Sciatic nerve (tissue), 2 donors: Measurements from ENCODE around the gene CDH13. TPM values are rescaled to one million over a fixed set of nuclear protein-coding genes. Genes with fewer than 3 reads are reported as not detected.

Source experiments
- ATAC-seq: fragments of 200-7000 bp; cut with Tn5 transposase; one replicate; pipeline ENCODE4 v1.9.1; 2020; ENCODE audit warnings: mild to moderate bottlenecking, moderate library complexity
- DNase-seq: peaks from one replicate; pipeline ENCODE4 v3.0.0-alpha.2; 2020; ENCODE audit warnings: low spot score
- intact Hi-C: fragments of 100-400 bp; cut with DNase I; formaldehyde crosslinking; loops from one replicate; pipeline ENCODE4 v1.14.2; 2022
- total RNA-seq: library from RNA; stranded (reverse); fragmentation: NEBNext Ultra II Directional; extraction: Animal tissue kit (Norgen Biotek cat#: 25700); gene quantifications from one replicate; pipeline ENCODE4 v1.2.1, GENCODE V29; 2021
- donor health status: DM: no; HTN: no; CAD: no.
- donor health status: DM: no; HTN: no; CAD: no.

CDH13 gene
- total RNA-seq, 1 donor from 2014 or later, result 7.5 TPM

DNA sequence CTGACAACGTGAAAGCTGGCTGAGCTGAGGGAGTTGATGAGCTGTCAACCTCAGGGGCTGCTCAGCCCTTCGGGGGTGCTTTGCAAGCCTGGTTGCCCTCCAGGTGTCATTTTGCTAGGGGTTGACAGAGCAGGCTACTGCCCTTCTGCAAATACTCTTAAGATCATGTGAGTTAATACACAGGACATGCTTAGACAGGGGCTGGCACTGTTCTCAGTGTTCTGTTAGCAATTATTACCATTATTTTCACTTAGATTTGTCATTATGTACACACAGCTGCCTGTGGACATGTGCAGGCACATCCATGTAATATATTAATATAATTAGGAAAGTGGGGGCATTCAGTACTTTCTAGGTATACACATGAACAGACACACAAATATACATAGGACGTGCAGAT, 626.8 kb downstream of the CDH13 start:
- intact Hi-C loops, result no loop called here
- ATAC-seq (no peak), DNase-seq (no peak)

DNA sequence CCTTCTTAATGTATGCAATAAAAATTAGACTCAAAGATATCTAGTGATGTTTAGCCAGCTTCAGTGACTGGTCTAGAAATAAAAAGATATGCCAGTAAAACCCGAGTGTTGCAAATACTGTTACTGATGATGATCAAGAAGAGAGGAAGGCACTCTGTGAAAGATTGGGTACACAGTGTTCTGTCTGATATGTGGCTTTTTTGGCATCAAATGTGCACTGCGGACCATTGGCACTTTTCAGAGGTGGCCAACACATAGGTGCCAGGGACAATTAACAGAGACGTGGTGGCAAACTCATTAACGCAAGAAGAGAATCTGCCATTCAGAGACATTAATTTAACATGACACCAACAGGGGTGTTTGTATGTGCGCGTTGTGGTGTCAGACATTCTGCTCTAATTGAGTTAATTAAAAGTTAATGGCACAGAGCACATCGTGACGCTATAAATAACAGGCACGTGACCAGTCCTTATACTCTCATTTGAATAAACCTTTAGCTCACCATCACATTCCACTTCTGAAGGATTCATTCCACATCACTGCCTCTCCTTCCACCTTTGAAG, 631.7 kb downstream of the CDH13 start:
- DNase-seq (no peak), ATAC-seq (no peak)
- intact Hi-C loops, result no loop called here

DNA sequence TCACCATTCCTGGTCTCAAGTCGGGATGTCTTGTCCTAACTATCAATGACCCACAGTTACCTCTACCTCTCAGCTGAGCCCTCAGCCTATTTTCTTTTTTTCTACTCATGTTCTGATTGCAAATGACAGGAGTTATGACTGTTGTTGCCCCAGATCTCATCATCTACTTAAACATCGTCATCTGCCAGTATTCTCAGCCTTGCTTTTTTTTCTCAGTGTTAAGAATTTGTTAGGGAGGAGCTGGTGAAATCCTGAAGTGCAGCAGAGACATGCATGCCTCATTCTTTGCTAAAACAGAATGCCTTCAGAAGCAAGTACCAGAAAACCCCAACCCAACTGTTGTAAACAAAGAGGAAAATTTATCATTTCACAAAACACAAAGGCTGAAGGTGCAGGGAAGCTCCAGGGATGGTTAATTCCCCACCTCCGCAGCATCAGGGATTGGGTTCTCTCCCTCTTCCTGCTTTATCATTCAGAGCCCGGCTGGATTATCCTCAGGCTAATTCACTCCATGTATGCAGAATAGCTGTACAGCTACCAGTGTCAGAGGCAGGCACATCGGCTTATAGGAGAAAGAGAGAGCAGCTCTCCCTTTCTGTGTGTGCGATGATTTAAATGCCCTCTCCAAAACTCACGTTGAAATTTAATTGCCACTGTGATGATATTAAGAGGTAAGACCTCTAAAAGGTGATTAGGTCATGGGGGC, 640.2 kb downstream of the CDH13 start:
- ATAC-seq, result no peak
- no peak for DNase-seq
- intact Hi-C loops, result no loop called here

DNA sequence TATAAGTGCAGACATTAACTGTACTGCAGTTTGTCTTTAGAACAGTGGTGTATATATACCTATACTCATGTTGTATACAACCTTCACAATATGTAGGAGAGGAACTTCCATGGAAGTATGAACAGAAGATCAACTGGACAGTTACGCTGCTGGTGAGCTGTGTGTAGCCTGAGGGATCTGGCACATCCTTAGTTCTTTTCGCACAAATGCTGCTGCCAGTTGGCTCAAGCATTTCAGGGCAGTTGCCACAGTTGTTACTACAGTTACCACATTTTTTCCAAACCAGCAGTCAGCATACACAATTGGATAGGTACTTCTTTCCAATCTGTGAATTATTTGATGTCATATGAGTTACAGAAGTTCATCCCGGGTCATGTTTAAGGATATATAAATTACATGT, 641.4 kb downstream of the CDH13 start:
- ATAC-seq (no peak), DNase-seq (no peak)
- intact Hi-C loops, result no loop called here

DNA sequence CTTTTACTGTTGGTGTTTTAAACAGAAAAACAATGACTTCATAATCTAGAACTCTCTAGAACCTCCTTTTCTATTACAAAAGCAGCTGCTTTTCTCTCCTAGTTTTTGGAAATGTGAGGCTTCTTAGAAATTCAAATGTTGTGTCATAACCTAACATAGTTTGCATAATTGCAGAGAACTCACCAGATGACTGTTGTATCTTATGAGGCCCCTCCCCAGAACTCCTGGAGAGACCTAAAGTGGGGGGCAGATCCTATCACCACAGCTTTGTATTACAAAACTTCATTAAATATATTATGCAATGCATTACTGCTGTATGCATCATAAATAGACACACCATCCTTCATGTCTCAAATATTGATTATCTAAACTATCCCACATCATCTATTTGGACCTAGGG, 642.3 kb downstream of the CDH13 start:
- ATAC-seq, result no peak
- no peak for DNase-seq
- intact Hi-C loops, result no loop called here

DNA sequence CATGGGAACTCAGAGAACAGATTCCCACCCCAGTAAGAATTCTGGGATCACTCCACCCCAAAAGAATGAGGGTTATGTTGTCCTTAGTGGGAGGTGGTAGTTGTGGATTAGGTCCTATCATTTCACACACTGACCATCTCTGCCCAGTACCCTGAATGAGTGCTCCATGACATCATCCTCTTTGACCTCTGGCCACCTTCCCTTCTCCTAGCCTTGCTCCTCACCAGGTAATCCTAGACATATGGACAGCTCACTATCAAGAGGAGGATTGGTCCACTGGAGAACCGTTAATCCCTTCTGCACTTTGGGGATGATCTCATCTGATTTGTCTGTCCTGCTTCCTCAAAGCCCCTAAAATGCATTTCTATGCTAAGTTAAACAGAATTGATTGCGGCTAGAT, 642.8 kb downstream of the CDH13 start:
- ATAC-seq (no peak), DNase-seq (no peak)
- intact Hi-C loops, result no loop called here

DNA sequence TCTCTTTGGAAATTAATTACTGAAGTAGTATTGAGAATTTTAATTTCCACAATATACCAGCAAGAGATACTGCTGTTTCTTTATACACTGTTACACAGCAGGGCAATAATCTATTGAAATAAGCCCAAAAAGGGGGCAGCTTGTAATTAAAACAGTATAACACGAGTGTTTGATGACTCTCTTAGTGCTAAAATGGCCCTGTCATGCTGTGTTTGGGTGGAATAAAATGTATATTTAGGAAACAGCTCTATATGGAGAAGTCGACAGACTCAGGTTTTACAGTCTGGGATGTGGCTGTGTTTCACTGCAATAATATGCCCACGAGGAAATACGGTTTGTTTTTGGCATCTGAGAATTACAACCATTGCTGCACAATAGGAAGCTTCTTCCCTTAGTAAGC, 643.3 kb downstream of the CDH13 start:
- no peak for ATAC-seq
- intact Hi-C loops, result no loop called here
- no peak for DNase-seq

DNA sequence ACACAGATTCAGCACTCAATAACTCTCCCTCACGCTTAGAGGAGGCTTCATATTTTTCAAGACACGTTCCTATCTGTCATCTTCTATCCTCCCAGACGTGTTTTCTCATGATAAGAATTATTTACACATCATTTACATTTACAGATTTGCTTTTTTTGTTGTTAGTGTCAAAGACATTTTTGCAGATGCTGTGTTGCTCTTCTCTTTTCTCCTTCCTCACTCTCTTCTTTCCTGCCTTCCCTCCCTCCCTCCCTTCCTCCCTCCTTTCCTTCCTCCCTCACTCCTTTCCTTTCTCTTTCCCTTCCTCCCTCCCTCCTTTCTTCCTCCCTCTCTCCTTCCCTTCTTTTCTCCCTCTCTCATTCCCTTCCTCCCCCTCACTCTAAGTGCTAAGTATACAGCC, 643.9 kb downstream of the CDH13 start:
- intact Hi-C loops, result no loop called here
- no peak for DNase-seq
- no peak for ATAC-seq

DNA sequence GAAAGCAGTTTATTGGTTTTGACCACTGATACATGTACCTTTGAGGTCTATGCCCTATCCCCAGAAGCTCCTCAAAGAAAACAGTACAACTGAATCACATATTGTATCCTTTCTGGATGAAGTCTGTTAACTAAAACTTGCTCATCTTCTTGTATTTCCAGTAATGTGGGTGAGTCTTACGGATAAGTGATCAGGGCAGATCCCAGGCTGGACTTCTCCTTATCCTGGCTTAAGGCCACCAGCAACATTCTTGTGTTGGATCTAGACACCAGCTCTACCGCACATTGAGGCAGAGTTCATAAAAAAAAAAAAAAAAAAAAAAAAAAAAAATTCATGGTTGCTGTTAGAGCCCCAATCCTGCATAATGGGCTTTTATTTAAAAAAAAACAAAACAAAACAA, 644.4 kb downstream of the CDH13 start:
- no peak for DNase-seq
- intact Hi-C loops, result no loop called here
- no peak for ATAC-seq

DNA sequence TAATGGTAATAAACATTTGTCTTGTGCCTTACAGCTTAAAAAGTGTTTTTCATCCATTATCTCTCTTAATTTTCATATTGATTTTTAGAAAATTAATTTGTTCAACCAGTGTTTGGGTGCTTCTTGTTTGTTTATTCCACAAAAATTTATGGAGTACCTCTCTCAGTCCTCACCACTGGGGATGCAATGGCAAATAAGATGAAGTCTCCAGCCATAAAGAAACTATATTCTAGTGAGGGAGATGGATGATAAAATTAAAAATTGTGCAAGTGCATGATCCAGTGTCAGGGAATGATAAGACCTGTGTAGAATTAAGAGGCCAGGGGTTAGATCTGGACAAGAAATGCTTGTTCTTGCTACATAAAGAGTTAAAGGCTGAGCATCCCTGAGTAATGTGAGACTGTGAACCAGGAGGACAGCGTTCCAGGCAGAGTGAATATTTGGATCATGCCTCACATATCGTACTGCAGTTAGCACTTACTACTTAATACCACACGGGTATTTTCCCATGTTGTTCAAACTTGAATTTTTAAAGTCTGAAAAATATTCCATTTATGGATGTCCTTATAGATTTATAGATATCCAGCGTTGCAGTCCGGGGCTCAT, 645.3 kb downstream of the CDH13 start:
- DNase-seq (no peak), ATAC-seq (no peak)
- intact Hi-C loops, result no loop called here

DNA sequence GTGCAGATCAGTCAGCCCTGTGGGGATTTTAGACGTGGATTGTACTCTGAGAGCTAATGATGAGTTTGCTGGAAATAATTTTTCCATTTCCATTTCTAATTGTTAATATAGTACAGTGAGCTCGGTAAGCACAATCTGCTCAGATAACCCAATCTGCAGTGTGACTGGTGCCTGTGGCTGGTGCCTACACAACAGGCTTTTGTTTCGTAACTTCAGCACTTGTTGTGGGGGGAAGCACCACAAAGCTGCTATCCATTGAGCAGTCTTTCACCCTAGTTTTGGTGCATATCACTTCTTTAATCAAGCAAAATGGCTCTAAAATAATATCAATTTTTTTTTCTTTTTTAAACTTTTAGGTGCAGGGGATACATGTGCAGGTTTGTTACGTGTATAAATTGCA, 646.1 kb downstream of the CDH13 start:
- DNase-seq, result no peak
- intact Hi-C loops, result no loop called here
- no peak for ATAC-seq

DNA sequence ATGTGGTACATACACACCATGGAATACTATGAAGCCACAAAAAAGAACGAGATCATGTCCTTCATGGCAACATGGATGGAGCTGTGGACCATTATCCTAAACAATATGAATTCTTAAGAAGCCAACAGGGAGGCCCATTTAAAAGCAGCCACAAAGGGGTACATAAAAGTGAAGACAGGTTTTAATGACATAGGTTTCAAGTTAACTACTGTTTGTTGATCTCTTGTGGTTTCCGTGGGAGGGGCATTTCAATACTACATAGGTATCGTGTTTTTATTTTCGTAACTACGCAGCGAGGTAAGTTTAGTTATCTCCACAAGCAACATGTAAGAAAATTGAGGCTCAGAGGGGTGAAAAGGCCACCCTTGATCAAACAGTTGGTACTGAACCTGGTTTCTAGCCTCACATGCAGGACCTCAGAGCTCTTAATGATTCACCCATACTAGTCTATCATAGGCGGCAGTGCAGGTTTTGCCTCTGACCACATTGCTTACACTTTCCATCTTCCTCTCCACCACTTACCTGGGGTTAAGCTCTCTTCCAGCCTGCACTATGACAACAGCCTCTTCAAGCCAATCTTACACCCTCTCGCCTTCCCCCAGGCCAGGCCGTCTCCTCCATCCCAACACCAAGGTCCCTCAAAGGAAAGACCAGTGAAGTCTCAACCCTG, 646.9 kb downstream of the CDH13 start:
- DNase-seq (no peak), ATAC-seq (no peak)
- intact Hi-C loops, result no loop called here

DNA sequence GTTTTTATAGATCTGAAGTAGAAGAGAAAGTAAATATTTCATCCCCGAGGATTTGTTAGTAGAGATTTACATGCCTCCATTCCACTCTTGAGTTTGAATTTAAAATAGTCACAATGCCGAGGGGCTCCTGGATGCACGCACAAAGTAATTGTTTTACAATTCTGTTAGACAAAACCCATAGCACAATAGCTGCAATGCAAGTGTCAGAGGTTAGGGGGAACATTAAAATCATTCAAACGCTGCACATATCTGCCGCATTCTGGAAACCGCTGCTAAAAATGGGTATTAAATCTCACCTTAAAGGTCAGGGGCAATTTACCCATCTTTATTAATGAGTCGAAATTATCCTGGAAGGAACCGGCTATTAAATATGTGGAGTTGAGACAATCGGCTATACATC, 652.5 kb downstream of the CDH13 start:
- no peak for ATAC-seq

DNA sequence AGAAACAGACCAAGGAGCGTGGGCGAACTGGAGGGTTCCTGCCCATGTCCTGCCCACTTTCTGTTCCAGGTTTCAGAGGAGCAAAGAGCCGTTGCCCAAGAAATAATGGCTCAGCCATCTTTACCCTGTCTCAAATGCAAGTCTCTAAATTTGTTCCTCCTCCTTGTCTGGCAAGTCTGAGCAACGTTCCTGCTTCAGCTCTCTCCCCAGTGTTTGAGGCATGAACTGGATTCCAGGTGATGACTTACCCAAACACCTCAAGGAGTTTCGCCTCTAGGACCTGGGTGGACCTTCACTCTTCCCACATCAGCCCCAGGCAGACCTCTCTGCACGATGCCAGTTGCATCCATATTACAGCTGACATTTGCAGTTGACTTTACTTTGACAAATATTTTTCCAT, 659.2 kb downstream of the CDH13 start:
- DNase-seq (no peak), ATAC-seq (no peak)
- intact Hi-C loops, result no loop called here

More for the DNA sequence above, 652.5 kb downstream of the CDH13 start:
- DNase-seq, result no peak
- intact Hi-C loops, result no loop called here

DNA sequence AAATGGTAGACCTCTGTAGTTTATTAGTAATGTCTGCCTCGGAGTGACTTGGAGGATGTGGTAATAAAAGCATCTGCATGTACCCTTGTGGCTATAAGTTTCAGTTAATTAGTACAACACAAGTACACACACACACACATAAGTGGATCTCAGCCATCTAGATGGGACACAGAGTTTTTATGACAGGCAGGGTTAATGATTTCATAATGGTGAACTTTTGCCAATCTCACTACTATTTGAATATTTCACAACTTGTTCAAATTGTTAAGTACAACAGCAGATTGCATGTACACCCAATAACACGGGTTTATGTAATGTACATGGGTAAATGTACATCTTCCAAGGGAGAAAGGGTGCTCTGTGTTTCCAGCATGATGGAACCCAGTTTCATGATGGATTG, 669.7 kb downstream of the CDH13 start:
- DNase-seq (no peak), ATAC-seq (no peak)
- intact Hi-C loops, result no loop called here

DNA sequence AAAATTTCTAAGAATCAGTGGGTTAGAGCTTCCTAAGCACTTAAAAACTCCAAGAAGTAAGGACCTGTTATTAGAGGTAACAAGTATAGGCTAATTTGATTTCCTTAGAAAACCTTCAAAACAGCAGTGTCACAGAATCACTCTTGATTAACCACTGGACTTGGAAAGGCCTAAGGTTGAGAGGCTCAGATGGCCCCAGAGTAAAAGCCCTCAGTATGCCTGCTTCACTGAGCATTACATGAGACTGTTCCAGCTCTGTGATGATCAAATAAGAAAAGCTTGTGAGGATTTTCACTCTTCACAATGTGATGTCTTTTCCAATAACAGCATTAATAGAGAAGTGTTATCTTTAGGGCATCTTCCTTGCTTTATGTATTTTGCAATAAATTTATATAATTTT, 671.8 kb downstream of the CDH13 start:
- ATAC-seq, result no peak
- DNase-seq, result no peak
- intact Hi-C loops, result no loop called here

DNA sequence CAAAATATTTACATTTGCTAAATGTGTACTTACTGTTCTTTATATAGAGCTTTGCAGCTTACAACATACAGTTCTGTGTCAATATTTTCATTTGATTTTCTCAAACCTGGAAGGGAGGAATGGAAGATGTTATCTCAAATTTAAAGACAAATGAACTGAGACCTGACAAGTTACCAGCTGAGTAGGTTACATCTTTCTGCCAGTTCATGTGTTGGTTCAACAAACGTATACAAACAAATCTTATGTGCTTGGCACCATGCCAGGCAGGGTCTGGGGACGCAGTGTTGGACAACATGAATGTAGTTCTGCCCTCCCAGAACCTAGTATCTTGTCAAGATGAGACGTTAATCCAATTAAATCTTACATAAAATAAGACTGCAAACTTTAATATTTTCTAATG, 673.6 kb downstream of the CDH13 start:
- intact Hi-C loops, result no loop called here

DNA sequence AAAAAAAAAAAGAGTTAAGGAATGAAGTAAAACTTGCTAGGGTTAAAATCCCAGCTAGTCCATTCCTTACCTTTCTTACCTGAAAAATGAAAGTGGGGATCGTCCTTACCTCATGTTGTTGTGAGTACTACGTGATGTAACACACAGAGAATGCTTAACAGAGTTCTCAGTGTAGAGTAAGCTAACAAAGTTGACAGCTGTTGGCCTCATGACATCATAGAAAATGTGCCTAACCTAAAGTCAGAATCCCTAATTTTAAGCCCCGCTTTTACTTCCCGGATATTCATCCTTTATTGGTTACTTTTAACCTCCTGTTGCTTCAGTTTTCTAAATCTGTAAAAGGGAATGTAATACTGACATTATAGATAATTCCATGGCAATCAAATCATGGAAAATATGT, 675.2 kb downstream of the CDH13 start:
- DNase-seq, result no peak
- intact Hi-C loops, result no loop called here
- no peak for ATAC-seq

More for the DNA sequence above, 673.6 kb downstream of the CDH13 start:
- DNase-seq (no peak), ATAC-seq (no peak)

DNA sequence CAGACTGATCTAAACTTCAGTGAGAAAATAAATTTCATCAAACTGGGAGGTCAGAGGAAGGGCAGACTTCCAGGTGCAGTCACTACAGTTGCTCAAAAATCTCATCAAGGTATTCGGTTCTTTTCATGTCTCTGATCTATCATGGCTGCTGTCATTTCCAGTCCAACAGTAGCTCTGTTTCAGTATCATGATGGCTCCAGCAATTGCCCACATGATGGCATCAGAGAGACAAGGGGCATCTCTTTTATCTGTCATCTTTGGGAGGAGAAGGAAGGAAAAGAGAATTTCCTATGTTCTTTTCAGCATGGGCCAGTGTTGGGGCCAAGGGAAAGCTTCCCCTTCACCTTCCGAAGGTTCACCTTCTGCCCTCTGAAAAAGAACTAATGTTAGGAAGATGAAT, 676.1 kb downstream of the CDH13 start:
- intact Hi-C loops, result no loop called here
- ATAC-seq (no peak), DNase-seq (no peak)

DNA sequence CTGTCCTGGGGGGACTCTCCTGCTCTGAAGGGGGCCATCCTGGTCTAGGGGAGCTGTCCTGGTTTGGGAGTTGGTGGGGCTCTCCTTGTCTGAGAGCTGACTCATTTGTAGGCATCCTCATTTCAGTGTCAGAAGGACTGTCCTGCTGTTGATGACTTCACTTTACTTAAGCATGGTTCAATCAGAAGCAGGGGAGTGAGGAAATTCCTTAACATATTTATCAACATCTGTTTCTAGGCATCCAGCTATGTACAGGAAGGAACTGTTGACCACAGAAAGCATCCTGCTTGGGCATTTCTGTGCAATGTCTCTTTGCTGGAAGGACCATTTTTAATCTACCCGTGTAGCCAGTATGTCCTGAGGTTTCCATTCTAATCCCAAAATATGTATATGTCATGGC, 678.3 kb downstream of the CDH13 start:
- no peak for DNase-seq
- ATAC-seq, result no peak
- intact Hi-C loops, result no loop called here
